Fibroblast of lung (primary cell): Measurements from ENCODE around the gene COL5A2. TPM values are rescaled to one million over a fixed set of nuclear protein-coding genes. Genes with fewer than 3 reads are reported as not detected.

Experiments used
- DNase-seq, 2 donors: peaks; one replicate each; pipeline versions ENCODE4 v3.0.0 to v3.0.0-alpha.2; 2010; ENCODE audit warnings: low read depth in 2 of 2
- H2AFZ ChIP-seq: 2 replicates; pipeline ENCODE4 v1.5.1; 2012; ENCODE audit warnings: low read length, control low read depth, inconsistent platforms
- H3K27ac ChIP-seq: 2 replicates; pipeline ENCODE4 v1.5.1; 2011; ENCODE audit warnings: low read length, control low read depth; ENCODE audit not compliant: insufficient read depth
- H3K27me3 ChIP-seq: 2 replicates; pipeline ENCODE4 v1.5.1; 2011; ENCODE audit warnings: mild to moderate bottlenecking, low read length; ENCODE audit not compliant: control insufficient read depth, insufficient read depth
- H3K36me3 ChIP-seq: 2 replicates; pipeline ENCODE4 v1.5.1; 2011; ENCODE audit warnings: low read length; ENCODE audit not compliant: control insufficient read depth, insufficient read depth
- H3K4me1 ChIP-seq: 2 replicates; pipeline ENCODE4 v1.5.1; 2011; ENCODE audit warnings: low read length; ENCODE audit not compliant: control insufficient read depth, insufficient read depth; ENCODE audit errors: extremely low read depth
- H3K4me2 ChIP-seq: 2 replicates; pipeline ENCODE4 v1.5.1; 2011; ENCODE audit warnings: low read length, control low read depth; ENCODE audit not compliant: insufficient read depth; ENCODE audit errors: extremely low read depth
- H3K4me3 ChIP-seq, 4 experiments: fragments of 200-600 bp in 1 of 4; sonication (generic) in 1 of 4; replicated peaks in 1 of 4; 2 replicates each; pipeline ENCODE4 v1.5.1; 2011 to 2016; ENCODE audit warnings: low read length in 4 of 4, low read depth in 3 of 4, mild to moderate bottlenecking in 3 of 4, control low read depth in 2 of 4, inconsistent platforms in 1 of 4, mixed read lengths in 1 of 4; ENCODE audit not compliant: insufficient read depth in 1 of 4; ENCODE audit errors: control extremely low read depth in 1 of 4
- H3K79me2 ChIP-seq: 2 replicates; pipeline ENCODE4 v1.5.1; 2012; ENCODE audit warnings: mild to moderate bottlenecking, low read length, inconsistent platforms; ENCODE audit not compliant: control insufficient read depth, insufficient read depth
- H3K9ac ChIP-seq: 2 replicates; pipeline ENCODE4 v1.5.1; 2011; ENCODE audit warnings: mild to moderate bottlenecking, low read length, control low read depth; ENCODE audit not compliant: insufficient read depth
- H3K9me3 ChIP-seq: 2 replicates; pipeline ENCODE4 v1.5.1; 2012; ENCODE audit warnings: low read depth, low read length; ENCODE audit not compliant: control insufficient read depth, insufficient read depth
- H4K20me1 ChIP-seq: 2 replicates; pipeline ENCODE4 v1.5.1; 2011; ENCODE audit warnings: low read length; ENCODE audit not compliant: control insufficient read depth, insufficient read depth; ENCODE audit errors: extremely low read depth
- CTCF ChIP-seq, 2 donors: IDR thresholded peaks in 1 of 2; conservative IDR thresholded peaks in 1 of 2; 1 replicate in 1 of 2; 2 replicates in 1 of 2; pipeline ENCODE4 v1.5.1; 2011 to 2012; ENCODE audit warnings: low read length in 2 of 2, control low read depth in 1 of 2, inconsistent platforms in 1 of 2, low read depth in 1 of 2, mild to moderate bottlenecking in 1 of 2
- EZH2 ChIP-seq: IDR thresholded peaks from 2 replicates; pipeline ENCODE4 v1.5.1; 2012; ENCODE audit warnings: low read length, control low read depth, mild to moderate bottlenecking; ENCODE audit errors: missing control alignments
- polyA plus RNA-seq, 2 donors: library from polyadenylated mRNA; depleted of rRNA in 1 of 2; stranded (reverse) in 1 of 2; unstranded in 1 of 2; fragments of >200 nt; gene quantifications; 2 replicates each; pipeline ENCODE4 v1.2.1, GENCODE V29; 2011 to 2012; ENCODE audit warnings: missing spikeins in 1 of 2
- total RNA-seq: library from RNA; depleted of rRNA; stranded (reverse); fragments of >200 nt; gene quantifications from 2 replicates; pipeline ENCODE4 v1.2.1, GENCODE V29; 2014

COL5A2 gene
- total and polyA plus RNA-seq, 2 donors (not counting 1 experiment from before 2014, with no cell fraction given) = 253 to 353 TPM

- no peak overlapping the region for H3K4me3 ChIP-seq
- H3K9ac ChIP-seq = no peak overlapping the region
- peak in 1 of 2 donors; percentile 83 for DNase-seq
- no peaks in the 10 kb centered on the region for H3K36me3 ChIP-seq
- H3K79me2 ChIP-seq = peaks cover 76% of the 10 kb centered on the region
- no peaks in the 10 kb centered on the region for H3K27me3 ChIP-seq
- H3K4me2 ChIP-seq = no peak overlapping the region
- H4K20me1 ChIP-seq = peaks cover 3% of the 10 kb centered on the region
- H3K4me1 ChIP-seq = peaks cover 12% of the 10 kb centered on the region
- TF ChIP-seq CTCF (conservative IDR thresholded peaks at IDR 0.05 in 1 of 2, IDR thresholded peaks at IDR 0.05 in 1 of 2; ENCODE audit: low read depth in 1 of 2, low read length in 2 of 2) (no peak), EZH2 (no peak)
- no peaks in the 10 kb centered on the region for H3K9me3 ChIP-seq
- no peak overlapping the region for H3K27ac ChIP-seq
- no peak overlapping the region for H2AFZ ChIP-seq
Observed at GRCh38 chr2:189131991-189132390, 47.6 kb downstream of the COL5A2 start.

- H3K9ac ChIP-seq = no peak overlapping the region
- peak overlapping the region; percentile 77 for H3K27ac ChIP-seq
- H3K36me3 ChIP-seq = no peaks in the 10 kb centered on the region
- no peaks in the 10 kb centered on the region for H3K27me3 ChIP-seq
- H3K4me2 ChIP-seq = peak overlapping the region; percentile 70
- H4K20me1 ChIP-seq = peaks cover 3% of the 10 kb centered on the region
- H3K79me2 ChIP-seq = peaks cover 77% of the 10 kb centered on the region
- TF ChIP-seq CTCF (conservative IDR thresholded peaks at IDR 0.05 in 1 of 2, IDR thresholded peaks at IDR 0.05 in 1 of 2; ENCODE audit: low read depth in 1 of 2, low read length in 2 of 2) = no peak
- no peak for TF ChIP-seq EZH2
- H3K4me3 ChIP-seq = no peak overlapping the region
- peaks cover 12% of the 10 kb centered on the region for H3K4me1 ChIP-seq
- peak; percentile 76 to 97 for DNase-seq
- H3K9me3 ChIP-seq = no peaks in the 10 kb centered on the region
- no peak overlapping the region for H2AFZ ChIP-seq
Observed at GRCh38 chr2:189129971-189130370, 49.6 kb downstream of the COL5A2 start.

DNA sequence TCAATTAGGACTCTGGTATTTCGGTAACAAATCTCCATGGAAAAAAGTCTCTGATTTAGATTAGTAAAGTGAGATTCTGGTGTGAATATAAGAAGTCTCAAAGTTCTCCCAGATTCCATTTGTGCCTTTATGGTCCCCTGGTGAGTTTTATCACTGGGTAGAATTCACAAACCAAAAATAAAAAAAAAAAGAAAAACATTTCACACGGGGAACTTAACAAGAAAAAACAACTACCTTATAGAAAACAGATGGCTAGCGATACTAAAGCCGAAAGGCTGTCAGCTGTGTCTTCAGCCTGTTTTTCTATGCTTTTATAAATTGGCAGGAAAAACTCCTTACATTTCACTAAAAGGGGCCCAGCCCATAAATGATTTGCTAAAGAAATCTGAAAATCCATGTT, 50.6 kb downstream of the COL5A2 start:
- Histone ChIP-seq H3K9ac (no peak overlapping the region), H3K27ac (no peak overlapping the region), H3K9me3 (no peaks in the 10 kb centered on the region), H3K4me1 (peaks cover 12% of the 10 kb centered on the region), H3K4me3 (no peak overlapping the region), H3K79me2 (peaks cover 75% of the 10 kb centered on the region), H3K4me2 (no peak overlapping the region), H3K36me3 (no peaks in the 10 kb centered on the region), H4K20me1 (peaks cover 3% of the 10 kb centered on the region), H2AFZ (no peak overlapping the region), H3K27me3 (no peaks in the 10 kb centered on the region)
- DNase-seq = peak in 1 of 2 donors; percentile 43
- no peak for TF ChIP-seq CTCF (conservative IDR thresholded peaks at IDR 0.05 in 1 of 2, IDR thresholded peaks at IDR 0.05 in 1 of 2; ENCODE audit: low read depth in 1 of 2, low read length in 2 of 2)
- TF ChIP-seq EZH2 = no peak
